ENCODE data around the gene FADS6.

FADS6 gene

GRCh38 chr17:74892974-74893911 lies at the start of gene FADS6:
FADS6 (minus strand) TSS chr17:74893633; CDS start chr17:74893595, 38 bp downstream.
- H3K27ac Mint-ChIP-seq, result no peak within 1 kb of the TSS

GRCh38 chr17:74941128-74941725 lies 47.8 kb upstream of the FADS6 start:
- no peaks in the 10 kb centered on the region for H3K9me3 Mint-ChIP-seq
- H3K36me3 Mint-ChIP-seq, result no peaks in the 10 kb centered on the region
- H3K4me3 Mint-ChIP-seq, result no peak overlapping the region
- H3K4me1 Mint-ChIP-seq, result no peaks in the 10 kb centered on the region
- no peak for DNase-seq (ENCODE audit: low spot score in 2 of 2)
- no peak overlapping the region for H3K27ac Mint-ChIP-seq
- no peak for ATAC-seq (ENCODE audit: low read depth)
- H3K27me3 Mint-ChIP-seq, result peaks cover 30% of the 10 kb centered on the region

More at GRCh38 chr17:74892974-74893911, at the start of gene FADS6:
- Mint-ChIP-seq H3K27me3 (peaks cover 26% of the 10 kb centered on the region), H3K4me3 (peak within 1 kb of the TSS; percentile 59), H3K9me3 (no peaks in the 10 kb centered on the region), H3K36me3 (no peaks in the 10 kb centered on the region), H3K4me1 (peaks cover 6% of the 10 kb centered on the region)
- no peak for DNase-seq (ENCODE audit: low spot score in 2 of 2)
- peak; percentile 26 for ATAC-seq (ENCODE audit: low read depth)

GRCh38 chr17:74939534-74939933 lies 46.1 kb upstream of the FADS6 start:
- Mint-ChIP-seq H3K27me3 (peaks cover 34% of the 10 kb centered on the region), H3K4me3 (no peak overlapping the region), H3K9me3 (no peaks in the 10 kb centered on the region), H3K27ac (no peak overlapping the region), H3K4me1 (no peaks in the 10 kb centered on the region), H3K36me3 (no peaks in the 10 kb centered on the region)
- DNase-seq (ENCODE audit: low spot score in 2 of 2), result no peak
- ATAC-seq (ENCODE audit: low read depth), result no peak

- ATAC-seq (ENCODE audit: low read depth) (no peak), DNase-seq (ENCODE audit: low spot score in 2 of 2) (no peak)
- peaks cover 35% of the 10 kb centered on the region for H3K27me3 Mint-ChIP-seq
- H3K4me1 Mint-ChIP-seq, result no peaks in the 10 kb centered on the region
- H3K36me3 Mint-ChIP-seq, result no peaks in the 10 kb centered on the region
- H3K9me3 Mint-ChIP-seq, result no peaks in the 10 kb centered on the region
- no peak overlapping the region for H3K27ac Mint-ChIP-seq
- no peak overlapping the region for H3K4me3 Mint-ChIP-seq
Observed at GRCh38 chr17:74938194-74938950, 44.9 kb upstream of the FADS6 start.

GRCh38 chr17:74937064-74938051 lies 43.9 kb upstream of the FADS6 start:
- no peak for ATAC-seq (ENCODE audit: low read depth)
- H3K27ac Mint-ChIP-seq, result no peak overlapping the region
- peaks cover 40% of the 10 kb centered on the region for H3K27me3 Mint-ChIP-seq
- DNase-seq (ENCODE audit: low spot score in 2 of 2), result no peak
- H3K4me3 Mint-ChIP-seq, result no peak overlapping the region
- no peaks in the 10 kb centered on the region for H3K36me3 Mint-ChIP-seq
- H3K4me1 Mint-ChIP-seq, result no peaks in the 10 kb centered on the region
- H3K9me3 Mint-ChIP-seq, result no peaks in the 10 kb centered on the region

GRCh38 chr17:74936470-74936799 lies 43.0 kb upstream of the FADS6 start:
- H3K36me3 Mint-ChIP-seq, result no peaks in the 10 kb centered on the region
- no peak overlapping the region for H3K27ac Mint-ChIP-seq
- H3K9me3 Mint-ChIP-seq, result no peaks in the 10 kb centered on the region
- H3K4me3 Mint-ChIP-seq, result no peak overlapping the region
- no peak for ATAC-seq (ENCODE audit: low read depth)
- H3K27me3 Mint-ChIP-seq, result peaks cover 38% of the 10 kb centered on the region
- no peaks in the 10 kb centered on the region for H3K4me1 Mint-ChIP-seq
- DNase-seq (ENCODE audit: low spot score in 2 of 2), result no peak

- H3K4me3 Mint-ChIP-seq, result no peak within 1 kb of the TSS
- no peaks in the 10 kb centered on the region for H3K4me1 Mint-ChIP-seq
- no peaks in the 10 kb centered on the region for H3K36me3 Mint-ChIP-seq
- DNase-seq (ENCODE audit: low spot score in 2 of 2), result no peak
- ATAC-seq (ENCODE audit: low read depth), result no peak
- no peak within 1 kb of the TSS for H3K27ac Mint-ChIP-seq
- H3K27me3 Mint-ChIP-seq, result peaks cover 42% of the 10 kb centered on the region
- H3K9me3 Mint-ChIP-seq, result no peaks in the 10 kb centered on the region
Observed at GRCh38 chr17:74935585-74936469, 42.4 kb upstream of the FADS6 start, which contains the start of gene OTOP3. OTOP3 (plus strand) TSS chr17:74935898; CDS start chr17:74935922, 24 bp downstream.

GRCh38 chr17:74935048-74935447 lies 41.6 kb upstream of the FADS6 start:
- H3K27ac Mint-ChIP-seq, result no peak overlapping the region
- no peaks in the 10 kb centered on the region for H3K36me3 Mint-ChIP-seq
- peaks cover 44% of the 10 kb centered on the region for H3K27me3 Mint-ChIP-seq
- no peak for ATAC-seq (ENCODE audit: low read depth)
- no peaks in the 10 kb centered on the region for H3K9me3 Mint-ChIP-seq
- no peak for DNase-seq (ENCODE audit: low spot score in 2 of 2)
- no peaks in the 10 kb centered on the region for H3K4me1 Mint-ChIP-seq
- H3K4me3 Mint-ChIP-seq, result no peak overlapping the region

GRCh38 chr17:74930535-74931036 lies 37.2 kb upstream of the FADS6 start:
- H3K27me3 Mint-ChIP-seq, result peaks cover 39% of the 10 kb centered on the region
- H3K4me3 Mint-ChIP-seq, result no peak overlapping the region
- H3K27ac Mint-ChIP-seq, result no peak overlapping the region
- no peaks in the 10 kb centered on the region for H3K36me3 Mint-ChIP-seq
- no peaks in the 10 kb centered on the region for H3K9me3 Mint-ChIP-seq
- no peak for ATAC-seq (ENCODE audit: low read depth)
- no peak for DNase-seq (ENCODE audit: low spot score in 2 of 2)
- H3K4me1 Mint-ChIP-seq, result no peaks in the 10 kb centered on the region

- Mint-ChIP-seq H3K27ac (no peak overlapping the region), H3K36me3 (no peaks in the 10 kb centered on the region)
Observed at GRCh38 chr17:74928786-74929185, 35.4 kb upstream of the FADS6 start.

GRCh38 chr17:74925242-74925641 lies 31.8 kb upstream of the FADS6 start:
- H3K27me3 Mint-ChIP-seq, result peaks cover 29% of the 10 kb centered on the region

More at GRCh38 chr17:74928786-74929185, 35.4 kb upstream of the FADS6 start:
- H3K27me3 Mint-ChIP-seq, result peaks cover 40% of the 10 kb centered on the region
- ATAC-seq (ENCODE audit: low read depth), result no peak
- no peak for DNase-seq (ENCODE audit: low spot score in 2 of 2)
- no peak overlapping the region for H3K4me3 Mint-ChIP-seq
- H3K4me1 Mint-ChIP-seq, result peaks cover 8% of the 10 kb centered on the region
- H3K9me3 Mint-ChIP-seq, result no peaks in the 10 kb centered on the region

GRCh38 chr17:74924250-74924948 lies 31.0 kb upstream of the FADS6 start, which contains the start of gene OTOP2:
OTOP2 (plus strand) TSS chr17:74924273; CDS start chr17:74924633, 360 bp downstream.
- peaks cover 11% of the 10 kb centered on the region for H3K4me1 Mint-ChIP-seq
- H3K27ac Mint-ChIP-seq, result no peak within 1 kb of the TSS
- H3K4me3 Mint-ChIP-seq, result peak within 1 kb of the TSS; percentile 57
- no peaks in the 10 kb centered on the region for H3K9me3 Mint-ChIP-seq
- DNase-seq (ENCODE audit: low spot score in 2 of 2), result no peak
- peaks cover 30% of the 10 kb centered on the region for H3K27me3 Mint-ChIP-seq
- H3K36me3 Mint-ChIP-seq, result no peaks in the 10 kb centered on the region
- peak; percentile 32 for ATAC-seq (ENCODE audit: low read depth)

More at GRCh38 chr17:74925242-74925641, 31.8 kb upstream of the FADS6 start:
- H3K27ac Mint-ChIP-seq, result no peak overlapping the region
- no peaks in the 10 kb centered on the region for H3K9me3 Mint-ChIP-seq
- H3K4me3 Mint-ChIP-seq, result no peak overlapping the region
- DNase-seq (ENCODE audit: low spot score in 2 of 2), result no peak
- H3K36me3 Mint-ChIP-seq, result no peaks in the 10 kb centered on the region
- H3K4me1 Mint-ChIP-seq, result peaks cover 11% of the 10 kb centered on the region
- no peak for ATAC-seq (ENCODE audit: low read depth)

Data from memory B cell (primary cell).